ENCODE data around the gene TTC7B.

The TTC7B gene

GRCh38 chr14:90500665-90501370, 315.4 kb downstream of the TTC7B start:
- no peak for DNase-seq

GRCh38 chr14:90499908-90500664, 316.1 kb downstream of the TTC7B start:
- no peak for DNase-seq

GRCh38 chr14:90499121-90499520, 317.1 kb downstream of the TTC7B start:
- DNase-seq, result no peak

- no peak for DNase-seq
Measured at GRCh38 chr14:90498198-90498597, 318.0 kb downstream of the TTC7B start.

GRCh38 chr14:90496379-90496778, 319.9 kb downstream of the TTC7B start:
- DNase-seq, result no peak

DNA sequence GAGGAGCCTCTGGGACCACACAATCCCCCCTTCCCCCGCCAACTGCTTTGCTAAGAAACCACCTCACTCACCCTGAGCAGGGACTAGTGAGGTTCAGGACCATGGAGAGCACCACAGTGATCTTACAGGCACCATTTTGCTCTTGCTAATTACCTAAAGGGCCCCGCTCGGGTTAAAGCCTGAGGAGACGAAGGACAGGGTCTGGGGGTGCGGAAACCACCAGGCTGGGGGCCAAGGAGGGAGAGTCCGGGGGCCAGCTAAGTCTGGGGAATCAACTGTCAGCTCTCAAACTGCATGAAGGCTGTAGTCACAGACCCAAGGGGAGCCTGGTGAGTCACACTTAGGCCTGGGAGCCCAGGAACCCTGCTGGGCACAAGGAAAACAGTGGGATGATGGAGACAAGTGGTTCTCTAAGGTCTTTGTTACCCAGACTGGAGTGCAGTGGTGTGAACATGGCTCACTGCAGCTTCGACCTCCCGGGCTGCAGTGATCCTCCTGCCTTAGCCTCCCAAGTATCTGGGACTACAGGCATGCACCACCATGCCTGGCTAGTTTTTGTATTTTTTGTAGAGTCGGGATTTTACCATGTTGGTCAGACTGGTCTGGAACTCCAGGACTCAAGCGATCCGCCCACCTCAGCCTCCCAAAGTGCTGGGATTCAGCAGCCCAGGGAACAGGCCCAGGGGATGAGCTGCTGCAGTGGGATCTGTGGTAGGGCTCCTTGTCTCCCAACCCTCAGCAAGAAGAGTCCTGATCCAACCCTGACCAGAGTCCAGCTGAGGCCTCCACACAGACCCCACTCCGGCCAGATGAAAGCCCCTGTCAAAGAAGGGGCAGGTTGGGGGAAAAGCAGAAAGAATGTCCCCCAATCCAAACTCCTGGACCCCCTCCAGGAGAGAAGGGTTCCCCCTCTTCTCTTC, 320.6 kb downstream of the TTC7B start:
- no peak for DNase-seq

DNA sequence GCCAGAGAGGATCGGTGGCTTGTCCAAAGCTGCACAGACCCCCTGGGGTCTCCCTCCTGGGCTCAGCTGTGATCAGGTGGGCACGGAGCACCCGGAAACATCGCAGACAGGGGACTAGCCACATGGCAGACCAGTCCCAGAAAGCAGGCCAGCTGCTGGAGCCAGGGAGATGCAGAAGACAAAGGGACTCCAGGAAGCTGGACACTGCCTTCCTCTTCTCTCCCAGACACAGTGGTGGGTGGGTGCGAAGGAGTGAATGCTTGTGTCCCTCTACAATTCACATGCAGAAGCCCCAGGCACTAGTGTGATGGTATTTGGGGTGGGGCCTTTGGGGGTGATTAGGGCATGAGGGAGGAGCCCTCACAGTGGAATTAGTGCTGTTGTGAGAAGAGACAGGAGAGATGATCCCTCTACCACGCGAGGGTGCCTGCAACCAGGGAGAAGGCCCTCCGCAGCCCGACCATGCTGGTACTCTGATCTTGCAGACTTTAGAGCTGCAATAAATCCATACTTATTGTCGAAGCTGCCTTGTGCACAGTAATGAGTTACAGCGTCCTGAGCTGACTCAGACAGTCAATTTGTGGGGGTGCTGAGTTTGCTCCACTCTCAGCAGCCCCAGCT, 324.2 kb downstream of the TTC7B start:
- no peak for DNase-seq

GRCh38 chr14:90491221-90491885, 324.9 kb downstream of the TTC7B start:
- DNase-seq, result no peak

GRCh38 chr14:90490720-90491050, 325.5 kb downstream of the TTC7B start:
- no peak for DNase-seq

DNA sequence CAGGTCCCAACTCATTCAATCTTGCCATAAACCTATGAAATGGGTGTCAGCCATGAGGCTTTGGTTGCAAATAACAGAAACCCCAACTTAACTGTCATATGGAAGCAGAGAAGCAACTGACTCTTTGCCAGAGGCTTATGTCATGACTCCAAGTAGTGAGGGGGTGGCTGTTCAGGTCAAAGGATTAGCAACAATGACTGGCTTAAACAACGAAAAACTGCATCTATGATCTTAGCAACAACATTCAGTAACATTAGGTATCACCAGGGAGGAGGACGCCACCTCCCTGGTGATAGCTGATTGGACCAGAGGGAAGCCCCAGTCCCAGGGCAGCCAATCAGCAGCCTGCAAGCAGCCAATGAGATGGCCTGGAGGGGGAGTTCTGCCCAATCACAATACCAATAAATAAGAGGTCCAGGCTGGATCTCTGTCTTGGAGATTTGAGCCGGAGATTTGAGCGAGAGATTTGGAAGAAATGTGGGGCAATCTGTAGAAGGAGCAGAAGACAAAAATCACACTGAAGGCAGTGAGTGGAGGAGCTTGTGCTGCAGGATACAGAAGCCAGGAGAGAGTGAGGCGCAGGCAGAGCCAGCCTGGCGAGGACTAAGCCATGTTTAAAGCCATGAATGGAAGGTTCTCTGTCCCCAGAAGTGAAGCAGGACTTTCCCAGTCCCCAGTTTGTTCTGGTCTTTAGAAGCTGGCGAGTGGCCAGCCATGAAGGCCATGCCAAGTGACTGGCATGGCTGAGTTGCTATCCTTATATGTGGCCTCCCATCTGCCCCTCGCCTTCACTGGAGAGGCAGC, 326.1 kb downstream of the TTC7B start:
- DNase-seq, result no peak

- DNase-seq, result no peak
Measured at GRCh38 chr14:90489306-90489705, 326.9 kb downstream of the TTC7B start.

DNA sequence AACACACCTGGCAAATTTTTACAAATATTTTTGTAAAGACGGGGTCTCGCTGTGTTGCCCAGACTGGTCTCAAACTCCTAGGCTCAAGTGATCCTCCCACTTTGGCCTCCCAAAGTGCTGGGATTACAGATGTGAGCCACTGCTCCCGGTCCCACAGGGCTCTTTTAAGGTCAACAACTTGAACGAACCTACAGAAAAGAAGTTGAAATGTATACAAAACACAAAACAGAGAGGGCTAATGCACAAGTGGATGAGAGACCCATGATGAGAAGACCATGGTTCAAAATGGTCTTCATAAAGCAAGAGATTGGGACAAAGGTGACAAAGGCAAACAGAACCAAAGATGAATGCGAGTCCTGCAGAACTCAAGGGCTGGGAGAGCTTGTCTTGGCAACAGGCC, 328.0 kb downstream of the TTC7B start:
- no peak for DNase-seq

- DNase-seq, result no peak
Measured at GRCh38 chr14:90487462-90487861, 328.8 kb downstream of the TTC7B start.

- no peak for DNase-seq
Measured at GRCh38 chr14:90487031-90487430, 329.2 kb downstream of the TTC7B start.

DNA sequence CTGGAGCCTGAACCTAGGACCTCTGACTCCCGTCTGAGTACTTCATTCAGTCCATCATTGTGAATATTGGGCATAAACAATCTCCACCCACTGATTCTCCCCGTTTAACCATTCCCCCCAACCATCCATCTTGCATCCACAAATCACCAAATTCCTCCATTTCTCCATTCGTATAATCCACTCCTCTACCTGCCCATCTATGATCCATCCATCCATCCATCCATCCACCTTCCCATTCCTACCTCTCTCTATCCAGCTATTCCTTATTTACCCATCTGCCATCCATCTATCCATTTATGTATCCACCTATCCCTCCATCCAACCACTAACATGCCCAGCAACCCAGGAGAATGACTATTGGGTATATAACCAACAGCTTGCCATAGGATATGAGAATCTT, 331.9 kb downstream of the TTC7B start:
- DNase-seq, result no peak

DNA sequence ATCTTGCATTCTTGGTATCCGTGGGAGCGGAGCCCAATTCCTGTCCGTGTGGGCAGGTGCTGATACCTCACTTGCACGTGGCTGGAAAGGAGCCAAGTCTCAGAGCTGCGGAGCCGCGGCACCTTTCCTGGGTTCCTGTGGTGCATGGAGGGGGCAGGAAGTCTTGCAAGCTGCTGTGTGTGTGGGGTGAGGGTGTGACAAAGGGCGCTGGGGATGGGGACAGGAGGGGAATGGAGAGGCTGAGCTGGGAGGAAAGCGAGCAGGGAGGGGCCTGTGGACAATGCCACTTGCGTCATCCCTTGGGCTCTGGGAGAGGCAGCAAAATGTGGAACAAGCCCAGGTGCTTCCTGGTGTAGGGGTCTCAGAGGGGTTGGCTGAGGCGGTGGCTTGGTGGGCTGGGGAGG, 332.7 kb downstream of the TTC7B start:
- no peak for DNase-seq

- DNase-seq, result no peak
Measured at GRCh38 chr14:90483117-90483516, 333.1 kb downstream of the TTC7B start.

GRCh38 chr14:90475298-90475697, 340.9 kb downstream of the TTC7B start:
- no peak for DNase-seq

Data from NCI-H1930 (cell line).